SK-N-SH (cell line): Measurements from ENCODE around the gene WTAP. TPM values are rescaled to one million over a fixed set of nuclear protein-coding genes. Genes with fewer than 3 reads are reported as not detected.

Experiments
- CTCF ChIA-PET: fragments of 300-600, 350-600 bp; formaldehyde crosslinking; extraction: SDS; loops from one replicate; lab custom pipeline; 2021; lab: Yijun Ruan, JAX
- POLR2A ChIA-PET: fragments of 350-600 bp; sonication (Branson Sonifier 250); formaldehyde crosslinking; extraction: SDS; loops from one replicate; lab custom pipeline; 2020; ENCODE audit warnings: antibody characterized with exemption, inconsistent platforms; lab: Yijun Ruan, JAX
- DNase-seq: peaks from one replicate; pipeline ENCODE4 v3.0.0; 2012
- H2AFZ ChIP-seq: fragments of 200-600 bp; sonication (generic); 2 replicates; pipeline ENCODE4 v1.8.1; 2016; ENCODE audit warnings: antibody characterized with exemption, mild to moderate bottlenecking, low read depth
- H3F3A ChIP-seq: fragments of 200-600 bp; sonication (generic); replicated peaks from 2 replicates; pipeline ENCODE3; 2016; ENCODE audit warnings: antibody characterized with exemption, mild to moderate bottlenecking; ENCODE audit not compliant: insufficient read depth
- H3K27ac ChIP-seq, 2 experiments: fragments of 200-500 bp in 1 of 2; fragments of 200-600 bp in 1 of 2; sonication (Bioruptor generic) in 1 of 2; sonication (generic), shearing (Covaris generic) in 1 of 2; 2 replicates each; pipeline versions ENCODE4 v1.5.1 to v1.6.1; 2014 to 2016; ENCODE audit warnings: low read depth in 2 of 2, inconsistent platforms in 1 of 2, low read length in 1 of 2, mild to moderate bottlenecking in 1 of 2, mixed read lengths in 1 of 2
- H3K27me3 ChIP-seq: fragments of 200-600 bp; sonication (generic), shearing (Covaris generic); 2 replicates; pipeline ENCODE4 v1.6.1; 2016; ENCODE audit warnings: mixed run types; ENCODE audit not compliant: insufficient read depth
- H3K36me3 ChIP-seq, 2 experiments: fragments of 200-500 bp in 1 of 2; fragments of 200-600 bp in 1 of 2; sonication (Bioruptor generic) in 1 of 2; sonication (generic) in 1 of 2; replicated peaks in 1 of 2; 2 replicates each; pipeline versions ENCODE3 to v1.5.1; 2014 to 2016; ENCODE audit warnings: low read length in 1 of 2, mild to moderate bottlenecking in 1 of 2; ENCODE audit not compliant: insufficient read depth in 2 of 2, control insufficient read depth in 1 of 2
- H3K4me1 ChIP-seq, 2 experiments: fragments of 200-500 bp in 1 of 2; fragments of 200-600 bp in 1 of 2; sonication (Bioruptor generic) in 1 of 2; sonication (generic), shearing (Covaris generic) in 1 of 2; 2 replicates each; pipeline versions ENCODE4 v1.5.1 to v1.6.1; 2014 to 2016; ENCODE audit warnings: low read depth in 1 of 2, low read length in 1 of 2, mixed run types in 1 of 2; ENCODE audit not compliant: insufficient read depth in 2 of 2, control insufficient read depth in 1 of 2
- H3K4me2 ChIP-seq: fragments of 200-600 bp; sonication (generic), shearing (Covaris generic); 2 replicates; pipeline ENCODE4 v1.6.1; 2017; ENCODE audit warnings: mixed run types
- H3K4me3 ChIP-seq, 2 experiments: fragments of 200-500 bp in 1 of 2; fragments of 200-600 bp in 1 of 2; sonication (Bioruptor generic) in 1 of 2; sonication (generic), shearing (Covaris generic) in 1 of 2; 2 replicates each; pipeline versions ENCODE4 v1.5.1 to v1.8.1; 2014 to 2016; ENCODE audit warnings: low read depth in 2 of 2, inconsistent platforms in 1 of 2, low read length in 1 of 2, mild to moderate bottlenecking in 1 of 2, mixed read lengths in 1 of 2, moderate library complexity in 1 of 2
- H3K79me2 ChIP-seq: fragments of 200-600 bp; sonication (generic); 2 replicates; pipeline ENCODE4 v1.8.1; 2017; ENCODE audit warnings: mild to moderate bottlenecking; ENCODE audit not compliant: insufficient read depth
- H3K9ac ChIP-seq: fragments of 200-600 bp; sonication (generic); 2 replicates; pipeline ENCODE4 v1.6.1; 2017; ENCODE audit warnings: mixed run types
- H3K9me2 ChIP-seq: fragments of 200-600 bp; sonication (generic); 2 replicates; pipeline ENCODE4 v1.6.1; 2017; ENCODE audit warnings: mixed run types
- H3K9me3 ChIP-seq: fragments of 200-600 bp; sonication (generic); 2 replicates; pipeline ENCODE4 v1.6.1; 2017; ENCODE audit warnings: mixed run types, mild to moderate bottlenecking, moderate library complexity
- H4K20me1 ChIP-seq: fragments of 200-600 bp; sonication (generic); 2 replicates; pipeline ENCODE4 v1.6.1; 2017; ENCODE audit warnings: mild to moderate bottlenecking, mixed run types; ENCODE audit not compliant: insufficient read depth
- CHD2 ChIP-seq: fragments of 150-350 bp; IDR thresholded peaks from 2 replicates; pipeline ENCODE4 v1.6.1; 2018; ENCODE audit warnings: low read length; ENCODE audit not compliant: partially characterized antibody
- ELF1 ChIP-seq: IDR thresholded peaks from 2 replicates; pipeline ENCODE4 v1.4.0; 2012
- EZH2phosphoT487 ChIP-seq: fragments of 200-600 bp; sonication (generic); IDR thresholded peaks from 2 replicates; pipeline ENCODE4 v1.6.1; 2017; ENCODE audit warnings: low read depth, mixed run types, mild to moderate bottlenecking, antibody characterized with exemption, moderate library complexity, borderline replicate concordance
- FOSL2 ChIP-seq: IDR thresholded peaks from 2 replicates; pipeline ENCODE4 v1.4.0; 2012; ENCODE audit warnings: low read depth, mild to moderate bottlenecking, moderate library complexity, borderline replicate concordance
- FOXJ3 ChIP-seq: sonication (generic); formaldehyde crosslinking; IDR thresholded peaks from 2 replicates; pipeline ENCODE4 v1.5.1; 2020; ENCODE audit warnings: mild to moderate bottlenecking, missing genetic modification reagents
- FOXM1 ChIP-seq: IDR thresholded peaks from 2 replicates; pipeline ENCODE4 v1.4.0; 2012; ENCODE audit warnings: low read depth, mild to moderate bottlenecking
- JUND ChIP-seq: IDR thresholded peaks from 2 replicates; pipeline ENCODE4 v1.4.0; 2012
- MXI1 ChIP-seq: IDR thresholded peaks from 2 replicates; pipeline ENCODE4 v1.6.1; 2012; ENCODE audit warnings: mild to moderate bottlenecking, low read depth, low read length, improper control_type of control experiment
- NFIC ChIP-seq: IDR thresholded peaks from 2 replicates; pipeline ENCODE4 v1.4.0; 2012; ENCODE audit warnings: borderline replicate concordance
- NRF1 ChIP-seq: IDR thresholded peaks from 2 replicates; pipeline ENCODE4 v1.6.1; 2012; ENCODE audit warnings: low read depth, mild to moderate bottlenecking, low read length
- POLR2AphosphoS5 ChIP-seq: IDR thresholded peaks from 2 replicates; pipeline ENCODE4 v1.6.1; 2012; ENCODE audit warnings: low read depth, low read length
- RFX5 ChIP-seq: IDR thresholded peaks from 2 replicates; pipeline ENCODE4 v1.6.1; 2012; ENCODE audit warnings: mild to moderate bottlenecking, improper control_type of control experiment, low read length
- RXRA ChIP-seq: IDR thresholded peaks from 2 replicates; pipeline ENCODE4 v1.4.0; 2012; ENCODE audit warnings: low read depth, mild to moderate bottlenecking, borderline replicate concordance
- TAF1 ChIP-seq: IDR thresholded peaks from 2 replicates; pipeline ENCODE4 v1.6.1; 2012; ENCODE audit warnings: low read depth, mild to moderate bottlenecking, low read length, moderate library complexity, borderline replicate concordance
- TCF12 ChIP-seq: IDR thresholded peaks from 2 replicates; pipeline ENCODE4 v1.4.0; 2012
- WGBS: methylation state at CpG from one replicate; pipeline ENCODE4 v1.1.6; 2017; ENCODE audit warnings: low lambda C conversion rate; 5-methylcytosine and 5-hydroxymethylcytosine counted together
- polyA plus RNA-seq, 3 experiments: library from polyadenylated mRNA; depleted of rRNA; stranded (reverse); fragments of >200 nt; gene quantifications; 2 replicates each; pipeline ENCODE4 v1.2.3, GENCODE V29; 2012
- TF ChIP-seq, protein P1 (sequence below): IDR thresholded peaks from 2 replicates; pipeline ENCODE4 v1.4.0; 2012; ENCODE audit warnings: low read depth, borderline replicate concordance
- TF ChIP-seq, protein P2 (sequence below): fragments of 200-600 bp; sonication (generic); IDR thresholded peaks from 2 replicates; pipeline ENCODE4 v1.6.1; 2017; ENCODE audit warnings: antibody characterized with exemption, mild to moderate bottlenecking, moderate library complexity
- TF ChIP-seq, protein P3 (sequence below): fragments of 150-350 bp; IDR thresholded peaks from 2 replicates; pipeline ENCODE4 v1.6.1; 2017; ENCODE audit warnings: antibody characterized with exemption, low read length, low read depth, borderline replicate concordance
- TF ChIP-seq, protein P4 (sequence below): IDR thresholded peaks from 2 replicates; pipeline ENCODE4 v1.6.1; 2012; ENCODE audit warnings: mild to moderate bottlenecking, low read depth, low read length, moderate library complexity

The WTAP gene
- polyA plus RNA-seq, 1 of the 3 experiments (the other 2 are of a cell fraction) = 12.8 TPM

DNA sequence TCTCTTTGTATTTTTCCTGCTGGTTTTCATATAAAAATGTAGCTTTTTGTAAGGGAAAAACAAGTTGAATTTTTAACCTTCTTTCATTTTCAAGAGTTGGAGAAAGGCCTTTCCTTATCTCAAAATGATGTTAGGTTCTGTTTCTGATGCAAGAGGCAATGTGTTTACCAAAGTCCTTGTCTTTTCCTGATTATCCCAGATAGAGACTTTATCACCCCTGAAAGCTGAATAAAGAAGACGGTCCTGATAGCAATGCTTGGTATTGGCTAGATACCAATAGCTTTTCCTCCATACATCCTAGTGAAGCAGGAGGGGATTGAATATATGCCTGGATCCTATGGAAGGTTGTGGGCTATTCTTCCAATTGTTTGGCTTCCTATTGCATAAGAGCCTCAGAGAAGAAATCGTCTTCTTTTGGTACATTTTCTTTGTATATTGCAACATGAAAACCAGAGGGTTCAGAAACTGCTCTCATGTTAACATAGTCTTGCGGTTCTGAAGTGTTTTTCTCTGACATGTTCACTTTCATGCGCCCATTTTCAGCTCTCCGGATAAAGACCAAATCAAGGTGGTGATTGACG, 78.2 kb downstream of the WTAP start:
- Histone ChIP-seq H4K20me1 (no peaks in the 10 kb centered on the region), H3K27ac (no peak overlapping the region), H3K36me3 (no peaks in the 10 kb centered on the region), H3K9me2 (no peaks in the 10 kb centered on the region), H3K27me3 (no peaks in the 10 kb centered on the region), H3K4me2 (no peak overlapping the region), H3K4me1 (no peaks in the 10 kb centered on the region), H3K79me2 (no peaks in the 10 kb centered on the region), H3F3A (no peaks in the 10 kb centered on the region), H3K4me3 (no peak overlapping the region), H3K9ac (no peak overlapping the region), H3K9me3 (no peaks in the 10 kb centered on the region), H2AFZ (no peak overlapping the region)
- DNase-seq = no peak
- ChIA-PET POLR2A (no interaction called here), CTCF (no interaction called here)
- no peak for TF ChIP-seq ELF1
- no peak for TF ChIP-seq RFX5
- no peak for TF ChIP-seq POLR2AphosphoS5
- TF ChIP-seq, protein P1, sequence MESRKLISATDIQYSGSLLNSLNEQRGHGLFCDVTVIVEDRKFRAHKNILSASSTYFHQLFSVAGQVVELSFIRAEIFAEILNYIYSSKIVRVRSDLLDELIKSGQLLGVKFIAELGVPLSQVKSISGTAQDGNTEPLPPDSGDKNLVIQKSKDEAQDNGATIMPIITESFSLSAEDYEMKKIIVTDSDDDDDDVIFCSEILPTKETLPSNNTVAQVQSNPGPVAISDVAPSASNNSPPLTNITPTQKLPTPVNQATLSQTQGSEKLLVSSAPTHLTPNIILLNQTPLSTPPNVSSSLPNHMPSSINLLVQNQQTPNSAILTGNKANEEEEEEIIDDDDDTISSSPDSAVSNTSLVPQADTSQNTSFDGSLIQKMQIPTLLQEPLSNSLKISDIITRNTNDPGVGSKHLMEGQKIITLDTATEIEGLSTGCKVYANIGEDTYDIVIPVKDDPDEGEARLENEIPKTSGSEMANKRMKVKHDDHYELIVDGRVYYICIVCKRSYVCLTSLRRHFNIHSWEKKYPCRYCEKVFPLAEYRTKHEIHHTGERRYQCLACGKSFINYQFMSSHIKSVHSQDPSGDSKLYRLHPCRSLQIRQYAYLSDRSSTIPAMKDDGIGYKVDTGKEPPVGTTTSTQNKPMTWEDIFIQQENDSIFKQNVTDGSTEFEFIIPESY = no peak
- TF ChIP-seq FOSL2 = no peak
- no peak for TF ChIP-seq MXI1
- no peak for TF ChIP-seq TCF12
- TF ChIP-seq, protein P2, sequence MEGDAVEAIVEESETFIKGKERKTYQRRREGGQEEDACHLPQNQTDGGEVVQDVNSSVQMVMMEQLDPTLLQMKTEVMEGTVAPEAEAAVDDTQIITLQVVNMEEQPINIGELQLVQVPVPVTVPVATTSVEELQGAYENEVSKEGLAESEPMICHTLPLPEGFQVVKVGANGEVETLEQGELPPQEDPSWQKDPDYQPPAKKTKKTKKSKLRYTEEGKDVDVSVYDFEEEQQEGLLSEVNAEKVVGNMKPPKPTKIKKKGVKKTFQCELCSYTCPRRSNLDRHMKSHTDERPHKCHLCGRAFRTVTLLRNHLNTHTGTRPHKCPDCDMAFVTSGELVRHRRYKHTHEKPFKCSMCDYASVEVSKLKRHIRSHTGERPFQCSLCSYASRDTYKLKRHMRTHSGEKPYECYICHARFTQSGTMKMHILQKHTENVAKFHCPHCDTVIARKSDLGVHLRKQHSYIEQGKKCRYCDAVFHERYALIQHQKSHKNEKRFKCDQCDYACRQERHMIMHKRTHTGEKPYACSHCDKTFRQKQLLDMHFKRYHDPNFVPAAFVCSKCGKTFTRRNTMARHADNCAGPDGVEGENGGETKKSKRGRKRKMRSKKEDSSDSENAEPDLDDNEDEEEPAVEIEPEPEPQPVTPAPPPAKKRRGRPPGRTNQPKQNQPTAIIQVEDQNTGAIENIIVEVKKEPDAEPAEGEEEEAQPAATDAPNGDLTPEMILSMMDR = no peak
- no peak for TF ChIP-seq NRF1
- no peak for TF ChIP-seq NFIC
- no peak for TF ChIP-seq RXRA
- TF ChIP-seq, protein P3, sequence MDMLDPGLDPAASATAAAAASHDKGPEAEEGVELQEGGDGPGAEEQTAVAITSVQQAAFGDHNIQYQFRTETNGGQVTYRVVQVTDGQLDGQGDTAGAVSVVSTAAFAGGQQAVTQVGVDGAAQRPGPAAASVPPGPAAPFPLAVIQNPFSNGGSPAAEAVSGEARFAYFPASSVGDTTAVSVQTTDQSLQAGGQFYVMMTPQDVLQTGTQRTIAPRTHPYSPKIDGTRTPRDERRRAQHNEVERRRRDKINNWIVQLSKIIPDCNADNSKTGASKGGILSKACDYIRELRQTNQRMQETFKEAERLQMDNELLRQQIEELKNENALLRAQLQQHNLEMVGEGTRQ = no peak
- no peak for TF ChIP-seq JUND
- TF ChIP-seq, protein P4, sequence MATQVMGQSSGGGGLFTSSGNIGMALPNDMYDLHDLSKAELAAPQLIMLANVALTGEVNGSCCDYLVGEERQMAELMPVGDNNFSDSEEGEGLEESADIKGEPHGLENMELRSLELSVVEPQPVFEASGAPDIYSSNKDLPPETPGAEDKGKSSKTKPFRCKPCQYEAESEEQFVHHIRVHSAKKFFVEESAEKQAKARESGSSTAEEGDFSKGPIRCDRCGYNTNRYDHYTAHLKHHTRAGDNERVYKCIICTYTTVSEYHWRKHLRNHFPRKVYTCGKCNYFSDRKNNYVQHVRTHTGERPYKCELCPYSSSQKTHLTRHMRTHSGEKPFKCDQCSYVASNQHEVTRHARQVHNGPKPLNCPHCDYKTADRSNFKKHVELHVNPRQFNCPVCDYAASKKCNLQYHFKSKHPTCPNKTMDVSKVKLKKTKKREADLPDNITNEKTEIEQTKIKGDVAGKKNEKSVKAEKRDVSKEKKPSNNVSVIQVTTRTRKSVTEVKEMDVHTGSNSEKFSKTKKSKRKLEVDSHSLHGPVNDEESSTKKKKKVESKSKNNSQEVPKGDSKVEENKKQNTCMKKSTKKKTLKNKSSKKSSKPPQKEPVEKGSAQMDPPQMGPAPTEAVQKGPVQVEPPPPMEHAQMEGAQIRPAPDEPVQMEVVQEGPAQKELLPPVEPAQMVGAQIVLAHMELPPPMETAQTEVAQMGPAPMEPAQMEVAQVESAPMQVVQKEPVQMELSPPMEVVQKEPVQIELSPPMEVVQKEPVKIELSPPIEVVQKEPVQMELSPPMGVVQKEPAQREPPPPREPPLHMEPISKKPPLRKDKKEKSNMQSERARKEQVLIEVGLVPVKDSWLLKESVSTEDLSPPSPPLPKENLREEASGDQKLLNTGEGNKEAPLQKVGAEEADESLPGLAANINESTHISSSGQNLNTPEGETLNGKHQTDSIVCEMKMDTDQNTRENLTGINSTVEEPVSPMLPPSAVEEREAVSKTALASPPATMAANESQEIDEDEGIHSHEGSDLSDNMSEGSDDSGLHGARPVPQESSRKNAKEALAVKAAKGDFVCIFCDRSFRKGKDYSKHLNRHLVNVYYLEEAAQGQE = no peak
- TF ChIP-seq CHD2 = no peak
- no peak for TF ChIP-seq EZH2phosphoT487
- TF ChIP-seq FOXJ3 (CRISPR knock-in tag) = no peak
- no peak for TF ChIP-seq FOXM1
- no peak for TF ChIP-seq TAF1
- WGBS = 87% methylated on average over 6 of the region's 6 CpGs
